GM18951 (cell line): ENCODE results near the gene SLC23A3.
A peak's percentile ranks its signal among the peaks of the same experiment; 100 is the strongest.
"Not testable (repeated sequence)": the region's sequence is repeated elsewhere in the genome, so short reads cannot be mapped to it uniquely, and the experiment has no call there.

ENCODE experiments used
- POLR2A ChIP-seq: IDR thresholded peaks from 4 replicates; pipeline ENCODE4 v1.6.1; 2011; ENCODE audit warnings: mild to moderate bottlenecking; ENCODE audit not compliant: insufficient read length, insufficient read depth; ENCODE audit errors: extremely low read depth
- in situ Hi-C: fragments of 300-500 bp; cut with MboI; formaldehyde crosslinking; loops from one replicate; pipeline ENCODE4 v1.12.0; 2022; ENCODE audit warnings: low sequenced_read_pairs, mixed read lengths, inconsistent platforms; ENCODE audit not compliant: unreplicated experiment

SLC23A3 gene

GRCh38 chr2:219210196-219210885, 40.5 kb upstream of the SLC23A3 start:
- in situ Hi-C loops = loop anchor here (5.0 kb wide), 1 partner anchor 48 kb away; the partner anchor contains the start of gene NHEJ1

GRCh38 chr2:219209236-219210195, 39.7 kb upstream of the SLC23A3 start:
- TF ChIP-seq POLR2A = no peak
- in situ Hi-C loops = loop anchor here (5.0 kb wide), 1 partner anchor 47 kb away; the partner anchor contains the start of gene NHEJ1

More at GRCh38 chr2:219210196-219210885, 40.5 kb upstream of the SLC23A3 start:
- TF ChIP-seq POLR2A = no peak

GRCh38 chr2:219207884-219208740, 38.3 kb upstream of the SLC23A3 start:
- TF ChIP-seq POLR2A = no peak
- in situ Hi-C loops = no loop called here

- TF ChIP-seq POLR2A = peak; percentile 16
- in situ Hi-C loops = no loop called here
These were observed 37.5 kb upstream of the SLC23A3 start for GRCh38 chr2:219207134-219207883.

GRCh38 chr2:219206328-219207133, 36.7 kb upstream of the SLC23A3 start, which contains the start of gene ZFAND2B:
Gene ZFAND2B, plus strand, starts transcription at chr2:219206782. Its CDS starts 206 bp downstream, at chr2:219206988.
- in situ Hi-C loops = no loop called here
- TF ChIP-seq POLR2A = peak; percentile 99

GRCh38 chr2:219205981-219206327, 36.1 kb upstream of the SLC23A3 start:
- TF ChIP-seq POLR2A = no peak
- in situ Hi-C loops = no loop called here

- no peak for TF ChIP-seq POLR2A
- in situ Hi-C loops = no loop called here
These were observed 35.3 kb upstream of the SLC23A3 start for GRCh38 chr2:219205165-219205538.

GRCh38 chr2:219204425-219205164, 34.8 kb upstream of the SLC23A3 start:
- no peak for TF ChIP-seq POLR2A
- in situ Hi-C loops = no loop called here

- in situ Hi-C loops = not testable (repeated sequence)
These were observed 31.5 kb upstream of the SLC23A3 start for GRCh38 chr2:219201331-219201730.

GRCh38 chr2:219200502-219201326, 30.9 kb upstream of the SLC23A3 start:
- in situ Hi-C loops = not testable (repeated sequence)
